Measurements from ENCODE around the gene JAG1.

DNA sequence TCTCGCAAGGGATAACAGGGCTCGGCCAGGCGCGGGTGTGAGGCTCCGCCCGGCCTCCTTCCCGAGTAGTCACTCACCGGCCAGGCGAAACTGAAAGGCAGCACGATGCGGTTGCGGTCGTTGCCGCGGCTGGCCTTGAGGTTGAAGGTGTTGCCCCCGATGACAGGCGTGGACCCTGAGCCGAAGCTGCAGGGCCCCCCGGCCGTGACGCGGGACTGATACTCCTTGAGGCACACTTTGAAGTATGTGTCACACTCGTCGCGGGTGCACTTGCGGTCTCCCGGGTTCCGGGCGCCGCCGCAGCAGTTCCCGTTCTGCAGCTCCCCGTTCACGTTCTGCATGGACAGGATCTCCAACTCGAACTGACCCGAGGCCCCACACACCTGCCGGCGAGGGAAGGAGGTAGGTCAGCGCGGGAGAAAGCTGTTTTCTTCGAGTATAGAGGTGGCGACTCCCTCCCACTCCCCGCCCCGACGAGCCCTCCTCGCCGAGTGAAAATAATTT lies 1.1 kb downstream of the JAG1 start:
- TF ChIP-seq, protein P1, sequence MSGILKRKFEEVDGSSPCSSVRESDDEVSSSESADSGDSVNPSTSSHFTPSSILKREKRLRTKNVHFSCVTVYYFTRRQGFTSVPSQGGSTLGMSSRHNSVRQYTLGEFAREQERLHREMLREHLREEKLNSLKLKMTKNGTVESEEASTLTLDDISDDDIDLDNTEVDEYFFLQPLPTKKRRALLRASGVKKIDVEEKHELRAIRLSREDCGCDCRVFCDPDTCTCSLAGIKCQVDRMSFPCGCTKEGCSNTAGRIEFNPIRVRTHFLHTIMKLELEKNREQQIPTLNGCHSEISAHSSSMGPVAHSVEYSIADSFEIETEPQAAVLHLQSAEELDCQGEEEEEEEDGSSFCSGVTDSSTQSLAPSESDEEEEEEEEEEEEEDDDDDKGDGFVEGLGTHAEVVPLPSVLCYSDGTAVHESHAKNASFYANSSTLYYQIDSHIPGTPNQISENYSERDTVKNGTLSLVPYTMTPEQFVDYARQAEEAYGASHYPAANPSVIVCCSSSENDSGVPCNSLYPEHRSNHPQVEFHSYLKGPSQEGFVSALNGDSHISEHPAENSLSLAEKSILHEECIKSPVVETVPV (CRISPR knock-in tag; IDR thresholded peaks at IDR 0.05) = no peak
- TF ChIP-seq, protein P2, sequence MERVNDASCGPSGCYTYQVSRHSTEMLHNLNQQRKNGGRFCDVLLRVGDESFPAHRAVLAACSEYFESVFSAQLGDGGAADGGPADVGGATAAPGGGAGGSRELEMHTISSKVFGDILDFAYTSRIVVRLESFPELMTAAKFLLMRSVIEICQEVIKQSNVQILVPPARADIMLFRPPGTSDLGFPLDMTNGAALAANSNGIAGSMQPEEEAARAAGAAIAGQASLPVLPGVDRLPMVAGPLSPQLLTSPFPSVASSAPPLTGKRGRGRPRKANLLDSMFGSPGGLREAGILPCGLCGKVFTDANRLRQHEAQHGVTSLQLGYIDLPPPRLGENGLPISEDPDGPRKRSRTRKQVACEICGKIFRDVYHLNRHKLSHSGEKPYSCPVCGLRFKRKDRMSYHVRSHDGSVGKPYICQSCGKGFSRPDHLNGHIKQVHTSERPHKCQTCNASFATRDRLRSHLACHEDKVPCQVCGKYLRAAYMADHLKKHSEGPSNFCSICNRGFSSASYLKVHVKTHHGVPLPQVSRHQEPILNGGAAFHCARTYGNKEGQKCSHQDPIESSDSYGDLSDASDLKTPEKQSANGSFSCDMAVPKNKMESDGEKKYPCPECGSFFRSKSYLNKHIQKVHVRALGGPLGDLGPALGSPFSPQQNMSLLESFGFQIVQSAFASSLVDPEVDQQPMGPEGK (CRISPR knock-in tag; IDR thresholded peaks at IDR 0.05; ENCODE audit: borderline replicate concordance) = no peak
- TF ChIP-seq ZFP30 (CRISPR knock-in tag; IDR thresholded peaks at IDR 0.05) (no peak), GLIS3 (CRISPR knock-in tag; IDR thresholded peaks at IDR 0.05) (no peak), ZNF8 (CRISPR knock-in tag; IDR thresholded peaks at IDR 0.05) (no peak), ESRRG (CRISPR knock-in tag; IDR thresholded peaks at IDR 0.05) (no peak), ZC3H10 (CRISPR knock-in tag; IDR thresholded peaks at IDR 0.05) (no peak), ZFP3 (CRISPR knock-in tag; IDR thresholded peaks at IDR 0.05) (no peak), ZNF565 (CRISPR knock-in tag; conservative IDR thresholded peaks at IDR 0.05; ENCODE audit: low read depth) (no peak), RARB (CRISPR knock-in tag; IDR thresholded peaks at IDR 0.05) (no peak), TOX (CRISPR knock-in tag; IDR thresholded peaks at IDR 0.05; ENCODE audit: borderline replicate concordance) (no peak), TCF4 (CRISPR knock-in tag; IDR thresholded peaks at IDR 0.05; ENCODE audit: borderline replicate concordance) (no peak)
- TF ChIP-seq, protein P3, sequence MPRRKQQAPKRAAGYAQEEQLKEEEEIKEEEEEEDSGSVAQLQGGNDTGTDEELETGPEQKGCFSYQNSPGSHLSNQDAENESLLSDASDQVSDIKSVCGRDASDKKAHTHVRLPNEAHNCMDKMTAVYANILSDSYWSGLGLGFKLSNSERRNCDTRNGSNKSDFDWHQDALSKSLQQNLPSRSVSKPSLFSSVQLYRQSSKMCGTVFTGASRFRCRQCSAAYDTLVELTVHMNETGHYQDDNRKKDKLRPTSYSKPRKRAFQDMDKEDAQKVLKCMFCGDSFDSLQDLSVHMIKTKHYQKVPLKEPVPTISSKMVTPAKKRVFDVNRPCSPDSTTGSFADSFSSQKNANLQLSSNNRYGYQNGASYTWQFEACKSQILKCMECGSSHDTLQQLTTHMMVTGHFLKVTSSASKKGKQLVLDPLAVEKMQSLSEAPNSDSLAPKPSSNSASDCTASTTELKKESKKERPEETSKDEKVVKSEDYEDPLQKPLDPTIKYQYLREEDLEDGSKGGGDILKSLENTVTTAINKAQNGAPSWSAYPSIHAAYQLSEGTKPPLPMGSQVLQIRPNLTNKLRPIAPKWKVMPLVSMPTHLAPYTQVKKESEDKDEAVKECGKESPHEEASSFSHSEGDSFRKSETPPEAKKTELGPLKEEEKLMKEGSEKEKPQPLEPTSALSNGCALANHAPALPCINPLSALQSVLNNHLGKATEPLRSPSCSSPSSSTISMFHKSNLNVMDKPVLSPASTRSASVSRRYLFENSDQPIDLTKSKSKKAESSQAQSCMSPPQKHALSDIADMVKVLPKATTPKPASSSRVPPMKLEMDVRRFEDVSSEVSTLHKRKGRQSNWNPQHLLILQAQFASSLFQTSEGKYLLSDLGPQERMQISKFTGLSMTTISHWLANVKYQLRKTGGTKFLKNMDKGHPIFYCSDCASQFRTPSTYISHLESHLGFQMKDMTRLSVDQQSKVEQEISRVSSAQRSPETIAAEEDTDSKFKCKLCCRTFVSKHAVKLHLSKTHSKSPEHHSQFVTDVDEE (CRISPR knock-in tag; IDR thresholded peaks at IDR 0.05) = no peak
